Neural cell (in vitro differentiated cells): ENCODE data around the gene NOTCH2. TPM values are rescaled to one million over a fixed set of nuclear protein-coding genes. Genes with fewer than 3 reads are reported as not detected.

Experiments
- H2AFZ ChIP-seq: fragments of 200-600, 300-800 bp; sonication (generic), shearing (Covaris generic); 2 replicates; pipeline ENCODE4 v1.6.0; 2014; ENCODE audit warnings: low read depth, mild to moderate bottlenecking, antibody characterized with exemption, low read length, moderate library complexity
- H3F3A ChIP-seq: fragments of 200-600 bp; shearing (Covaris generic); 2 replicates; pipeline ENCODE4 v1.6.1; 2016; ENCODE audit warnings: mild to moderate bottlenecking, moderate library complexity, mixed read lengths, antibody characterized with exemption, low read length; ENCODE audit not compliant: insufficient read depth, poor library complexity, severe bottlenecking
- H3K27ac ChIP-seq: fragments of 200-600, 300-800 bp; sonication (generic), shearing (Covaris generic); 2 replicates; pipeline ENCODE4 v1.5.1; 2014; ENCODE audit warnings: mild to moderate bottlenecking, low read length, moderate library complexity
- H3K27me3 ChIP-seq: fragments of 300-800, 200-600 bp; sonication (generic), shearing (Covaris generic); 2 replicates; pipeline ENCODE4 v1.6.0; 2014; ENCODE audit warnings: mild to moderate bottlenecking, low read depth, low read length, moderate library complexity; ENCODE audit not compliant: insufficient read depth
- H3K36me3 ChIP-seq: fragments of 300-800, 200-600 bp; sonication (generic), shearing (Covaris generic); 2 replicates; pipeline ENCODE4 v1.5.1; 2014; ENCODE audit warnings: mild to moderate bottlenecking, antibody characterized with exemption, low read length, moderate library complexity; ENCODE audit not compliant: insufficient read depth
- H3K4me2 ChIP-seq: fragments of 300-800, 200-600 bp; sonication (generic), shearing (Covaris generic); 2 replicates; pipeline ENCODE4 v1.6.0; 2014; ENCODE audit warnings: mild to moderate bottlenecking, low read length
- H3K4me3 ChIP-seq: fragments of 300-800, 200-600 bp; sonication (generic), shearing (Covaris generic); 2 replicates; pipeline ENCODE4 v1.5.1; 2014; ENCODE audit warnings: mild to moderate bottlenecking, low read length, moderate library complexity
- H3K79me2 ChIP-seq: fragments of 200-600 bp; shearing (Covaris generic); replicated peaks from 2 replicates; pipeline ENCODE4 v1.6.0; 2014; ENCODE audit warnings: mild to moderate bottlenecking, low read length, moderate library complexity; ENCODE audit not compliant: insufficient read depth
- H3K9ac ChIP-seq: fragments of 300-800, 200-600 bp; sonication (generic), shearing (Covaris generic); 2 replicates; pipeline ENCODE4 v1.6.1; 2016; ENCODE audit warnings: mild to moderate bottlenecking, low read length, mixed read lengths
- H3K9me2 ChIP-seq: fragments of 200-600 bp; shearing (Covaris generic); 2 replicates; pipeline ENCODE4 v1.6.1; 2016; ENCODE audit warnings: mild to moderate bottlenecking, low read length, mixed read lengths; ENCODE audit not compliant: insufficient read depth
- H3K9me3 ChIP-seq: fragments of 200-600, 300-800 bp; sonication (generic), shearing (Covaris generic); 2 replicates; pipeline ENCODE4 v1.6.1; 2016; ENCODE audit warnings: mild to moderate bottlenecking, mixed run types, low read length, moderate library complexity, mixed read lengths
- H4K20me1 ChIP-seq: fragments of 200-600 bp; shearing (Covaris generic); 2 replicates; pipeline ENCODE4 v1.6.1; 2016; ENCODE audit warnings: mild to moderate bottlenecking, mixed run types; ENCODE audit not compliant: insufficient read depth
- EP300 ChIP-seq: fragments of 450-650 bp; conservative IDR thresholded peaks from 2 replicates; pipeline ENCODE4 v1.6.1; 2014; ENCODE audit warnings: antibody characterized with exemption, mild to moderate bottlenecking, moderate library complexity; ENCODE audit not compliant: poor library complexity, severe bottlenecking
- EZH2 ChIP-seq: fragments of 200-600, 300-800 bp; shearing (Covaris generic), sonication (generic); IDR thresholded peaks from 2 replicates; pipeline ENCODE4 v1.6.1; 2014; ENCODE audit warnings: antibody characterized with exemption, low read length, borderline replicate concordance, mild to moderate bottlenecking; ENCODE audit not compliant: insufficient read depth, poor library complexity, severe bottlenecking
- MXI1 ChIP-seq: fragments of 450-650 bp; conservative IDR thresholded peaks from 2 replicates; pipeline ENCODE4 v1.6.1; 2014; ENCODE audit warnings: antibody characterized with exemption, mild to moderate bottlenecking; ENCODE audit not compliant: poor library complexity, severe bottlenecking
- POLR2AphosphoS5 ChIP-seq: IDR thresholded peaks from 2 replicates; pipeline ENCODE4 v1.6.1; 2012
- RAD21 ChIP-seq: fragments of 450-650 bp; conservative IDR thresholded peaks from 2 replicates; pipeline ENCODE4 v1.6.1; 2014; ENCODE audit warnings: antibody characterized with exemption, mild to moderate bottlenecking, moderate library complexity
- SMC3 ChIP-seq: fragments of 450-650 bp; conservative IDR thresholded peaks from 2 replicates; pipeline ENCODE4 v1.6.1; 2014; ENCODE audit warnings: antibody characterized with exemption, mild to moderate bottlenecking, moderate library complexity; ENCODE audit not compliant: poor library complexity
- TAF1 ChIP-seq: IDR thresholded peaks from 2 replicates; pipeline ENCODE4 v1.6.1; 2012; ENCODE audit warnings: low read depth
- polyA plus RNA-seq: library from polyadenylated mRNA; depleted of rRNA; stranded (reverse); fragments of >200 nt; gene quantifications from 2 replicates; pipeline ENCODE4 v1.2.3, GENCODE V29; 2014
- TF ChIP-seq, protein P1 (sequence below): fragments of 450-650 bp; IDR thresholded peaks from 2 replicates; pipeline ENCODE4 v1.5.1; 2014; ENCODE audit warnings: antibody characterized with exemption, mild to moderate bottlenecking, moderate library complexity; ENCODE audit not compliant: poor library complexity, severe bottlenecking
- TF ChIP-seq, protein P2 (sequence below): IDR thresholded peaks from 2 replicates; pipeline ENCODE4 v1.6.1; 2012; ENCODE audit warnings: borderline replicate concordance

NOTCH2 gene
- polyA plus RNA-seq, 1 donor from 2014 or later = 0.73 TPM

DNA sequence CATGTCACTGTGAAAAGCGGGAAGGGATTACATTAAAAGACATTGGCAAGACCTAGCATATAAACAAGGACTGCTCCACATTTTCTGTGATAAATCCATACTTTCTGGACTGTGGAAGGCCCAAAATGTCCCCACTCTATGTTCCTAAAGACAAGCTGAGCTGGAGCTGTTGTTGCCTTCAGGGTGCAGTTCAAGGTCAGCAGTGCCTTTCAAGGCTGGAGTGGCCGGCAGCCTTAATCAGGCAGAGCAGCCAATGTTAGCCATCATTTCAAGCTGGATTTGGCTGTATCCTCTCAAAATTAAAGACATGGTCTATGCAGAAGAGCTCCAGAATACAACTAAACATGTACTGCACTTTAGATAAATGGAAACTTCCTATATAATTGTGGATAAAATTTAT, 102.8 kb downstream of the NOTCH2 start:
- Histone ChIP-seq H3K36me3 (no peaks in the 10 kb centered on the region), H3K27me3 (no peaks in the 10 kb centered on the region), H3K9me2 (no peaks in the 10 kb centered on the region), H3K9me3 (no peaks in the 10 kb centered on the region), H3K79me2 (no peaks in the 10 kb centered on the region), H3K4me2 (no peak overlapping the region), H3K9ac (no peak overlapping the region), H3K4me3 (no peak overlapping the region), H2AFZ (no peak overlapping the region), H3K27ac (no peak overlapping the region), H3F3A (no peaks in the 10 kb centered on the region), H4K20me1 (no peaks in the 10 kb centered on the region)
- TF ChIP-seq SMC3 (no peak), TAF1 (no peak), EZH2 (no peak), RAD21 (no peak), MXI1 (no peak), POLR2AphosphoS5 (no peak), EP300 (no peak)
- TF ChIP-seq, protein P1, sequence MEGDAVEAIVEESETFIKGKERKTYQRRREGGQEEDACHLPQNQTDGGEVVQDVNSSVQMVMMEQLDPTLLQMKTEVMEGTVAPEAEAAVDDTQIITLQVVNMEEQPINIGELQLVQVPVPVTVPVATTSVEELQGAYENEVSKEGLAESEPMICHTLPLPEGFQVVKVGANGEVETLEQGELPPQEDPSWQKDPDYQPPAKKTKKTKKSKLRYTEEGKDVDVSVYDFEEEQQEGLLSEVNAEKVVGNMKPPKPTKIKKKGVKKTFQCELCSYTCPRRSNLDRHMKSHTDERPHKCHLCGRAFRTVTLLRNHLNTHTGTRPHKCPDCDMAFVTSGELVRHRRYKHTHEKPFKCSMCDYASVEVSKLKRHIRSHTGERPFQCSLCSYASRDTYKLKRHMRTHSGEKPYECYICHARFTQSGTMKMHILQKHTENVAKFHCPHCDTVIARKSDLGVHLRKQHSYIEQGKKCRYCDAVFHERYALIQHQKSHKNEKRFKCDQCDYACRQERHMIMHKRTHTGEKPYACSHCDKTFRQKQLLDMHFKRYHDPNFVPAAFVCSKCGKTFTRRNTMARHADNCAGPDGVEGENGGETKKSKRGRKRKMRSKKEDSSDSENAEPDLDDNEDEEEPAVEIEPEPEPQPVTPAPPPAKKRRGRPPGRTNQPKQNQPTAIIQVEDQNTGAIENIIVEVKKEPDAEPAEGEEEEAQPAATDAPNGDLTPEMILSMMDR = no peak
- TF ChIP-seq, protein P2, sequence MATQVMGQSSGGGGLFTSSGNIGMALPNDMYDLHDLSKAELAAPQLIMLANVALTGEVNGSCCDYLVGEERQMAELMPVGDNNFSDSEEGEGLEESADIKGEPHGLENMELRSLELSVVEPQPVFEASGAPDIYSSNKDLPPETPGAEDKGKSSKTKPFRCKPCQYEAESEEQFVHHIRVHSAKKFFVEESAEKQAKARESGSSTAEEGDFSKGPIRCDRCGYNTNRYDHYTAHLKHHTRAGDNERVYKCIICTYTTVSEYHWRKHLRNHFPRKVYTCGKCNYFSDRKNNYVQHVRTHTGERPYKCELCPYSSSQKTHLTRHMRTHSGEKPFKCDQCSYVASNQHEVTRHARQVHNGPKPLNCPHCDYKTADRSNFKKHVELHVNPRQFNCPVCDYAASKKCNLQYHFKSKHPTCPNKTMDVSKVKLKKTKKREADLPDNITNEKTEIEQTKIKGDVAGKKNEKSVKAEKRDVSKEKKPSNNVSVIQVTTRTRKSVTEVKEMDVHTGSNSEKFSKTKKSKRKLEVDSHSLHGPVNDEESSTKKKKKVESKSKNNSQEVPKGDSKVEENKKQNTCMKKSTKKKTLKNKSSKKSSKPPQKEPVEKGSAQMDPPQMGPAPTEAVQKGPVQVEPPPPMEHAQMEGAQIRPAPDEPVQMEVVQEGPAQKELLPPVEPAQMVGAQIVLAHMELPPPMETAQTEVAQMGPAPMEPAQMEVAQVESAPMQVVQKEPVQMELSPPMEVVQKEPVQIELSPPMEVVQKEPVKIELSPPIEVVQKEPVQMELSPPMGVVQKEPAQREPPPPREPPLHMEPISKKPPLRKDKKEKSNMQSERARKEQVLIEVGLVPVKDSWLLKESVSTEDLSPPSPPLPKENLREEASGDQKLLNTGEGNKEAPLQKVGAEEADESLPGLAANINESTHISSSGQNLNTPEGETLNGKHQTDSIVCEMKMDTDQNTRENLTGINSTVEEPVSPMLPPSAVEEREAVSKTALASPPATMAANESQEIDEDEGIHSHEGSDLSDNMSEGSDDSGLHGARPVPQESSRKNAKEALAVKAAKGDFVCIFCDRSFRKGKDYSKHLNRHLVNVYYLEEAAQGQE = no peak

DNA sequence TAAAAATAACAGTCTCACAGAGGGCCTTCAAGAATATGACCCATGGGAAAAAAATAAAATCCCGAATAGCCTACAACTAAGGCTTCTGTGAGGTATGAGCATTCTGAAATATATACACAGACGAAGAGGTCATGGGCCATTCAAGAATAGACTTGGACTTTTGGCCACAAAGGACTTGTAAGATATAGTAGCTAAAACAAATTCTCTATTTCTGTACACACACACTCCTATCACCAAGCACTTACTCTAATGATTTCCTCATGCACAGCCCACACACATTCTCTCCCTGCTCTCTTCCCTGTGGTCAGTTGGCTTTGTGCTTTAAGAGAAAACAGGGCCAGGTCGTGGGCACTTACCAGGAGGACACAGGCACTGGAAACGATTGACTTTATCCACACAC, 103.4 kb downstream of the NOTCH2 start:
- H3K4me2 ChIP-seq = no peak overlapping the region

More for the DNA sequence above, 103.4 kb downstream of the NOTCH2 start:
- Histone ChIP-seq H2AFZ (no peak overlapping the region), H3K9ac (no peak overlapping the region), H3K27me3 (no peaks in the 10 kb centered on the region), H3K79me2 (no peaks in the 10 kb centered on the region), H3K9me2 (no peaks in the 10 kb centered on the region), H3F3A (no peaks in the 10 kb centered on the region), H4K20me1 (no peaks in the 10 kb centered on the region), H3K9me3 (no peaks in the 10 kb centered on the region), H3K36me3 (no peaks in the 10 kb centered on the region), H3K4me3 (no peak overlapping the region), H3K27ac (no peak overlapping the region)
- no peak for TF ChIP-seq RAD21
- no peak for TF ChIP-seq EZH2
- TF ChIP-seq, protein P1 = no peak
- no peak for TF ChIP-seq MXI1
- TF ChIP-seq, protein P2 = no peak
- TF ChIP-seq POLR2AphosphoS5 = no peak
- no peak for TF ChIP-seq SMC3
- TF ChIP-seq TAF1 = no peak
- TF ChIP-seq EP300 = no peak
